Hepatocyte (in vitro differentiated cells): ENCODE results near the gene CD36. TPM values are rescaled to one million over a fixed set of nuclear protein-coding genes. Genes with fewer than 3 reads are reported as not detected.

Source experiments
- DNase-seq: peaks from one replicate; pipeline ENCODE4 v3.0.0-alpha.2; 2016; ENCODE audit warnings: low spot score
- H2AFZ ChIP-seq: fragments of 200-600 bp; sonication (generic); 2 replicates; pipeline ENCODE4 v1.6.0; 2016; ENCODE audit warnings: antibody characterized with exemption, mild to moderate bottlenecking
- H3K27ac ChIP-seq: fragments of 200-600 bp; sonication (generic); 2 replicates; pipeline ENCODE4 v1.5.1; 2016; ENCODE audit warnings: mild to moderate bottlenecking
- H3K27me3 ChIP-seq: fragments of 200-600 bp; sonication (generic); 2 replicates; pipeline ENCODE4 v1.6.1; 2016
- H3K36me3 ChIP-seq: fragments of 200-600 bp; sonication (generic); replicated peaks from 2 replicates; pipeline ENCODE4 v1.5.1; 2016; ENCODE audit warnings: low read depth; ENCODE audit not compliant: insufficient read depth
- H3K4me1 ChIP-seq: fragments of 200-600 bp; sonication (generic); 2 replicates; pipeline ENCODE4 v1.5.1; 2016; ENCODE audit warnings: mild to moderate bottlenecking, moderate library complexity; ENCODE audit not compliant: insufficient read depth
- H3K4me2 ChIP-seq: fragments of 200-600 bp; sonication (generic); 2 replicates; pipeline ENCODE4 v1.6.0; 2016
- H3K4me3 ChIP-seq: fragments of 200-600 bp; sonication (generic); 2 replicates; pipeline ENCODE4 v1.5.1; 2016; ENCODE audit warnings: mild to moderate bottlenecking
- H3K79me2 ChIP-seq: fragments of 200-600 bp; sonication (generic); 2 replicates; pipeline ENCODE4 v1.6.0; 2017; ENCODE audit warnings: mild to moderate bottlenecking
- H3K9me2 ChIP-seq: fragments of 200-600 bp; sonication (generic); replicated peaks from 2 replicates; pipeline ENCODE4 v1.6.0; 2017; ENCODE audit warnings: mild to moderate bottlenecking; ENCODE audit not compliant: insufficient read depth
- H3K9me3 ChIP-seq: fragments of 200-600 bp; sonication (generic); 2 replicates; pipeline ENCODE4 v1.5.1; 2016; ENCODE audit warnings: low read depth, mild to moderate bottlenecking
- H4K20me1 ChIP-seq: fragments of 200-600 bp; sonication (generic); 2 replicates; pipeline ENCODE4 v1.6.0; 2016; ENCODE audit warnings: mild to moderate bottlenecking; ENCODE audit not compliant: insufficient read depth, poor library complexity, severe bottlenecking
- CTCF ChIP-seq: fragments of 200-600 bp; sonication (generic); IDR thresholded peaks from 2 replicates; pipeline ENCODE4 v1.5.1; 2016; ENCODE audit warnings: antibody characterized with exemption, mild to moderate bottlenecking; ENCODE audit not compliant: poor library complexity
- EZH2 ChIP-seq: fragments of 200-600 bp; sonication (generic); IDR thresholded peaks from 2 replicates; pipeline ENCODE4 v1.6.1; 2016; ENCODE audit warnings: antibody characterized with exemption, mild to moderate bottlenecking, borderline replicate concordance
- EZH2phosphoT487 ChIP-seq: fragments of 200-600 bp; sonication (generic); IDR thresholded peaks from one replicate; pipeline ENCODE4 v1.6.1; 2018; ENCODE audit warnings: antibody characterized with exemption, mild to moderate bottlenecking, low read depth, moderate library complexity; ENCODE audit not compliant: unreplicated experiment, severe bottlenecking
- WGBS: methylation state at CpG from one replicate; pipeline ENCODE4 v1.1.6; 2016; ENCODE audit warnings: low lambda C conversion rate; ENCODE audit errors: missing lambda C conversion rate; 5-methylcytosine and 5-hydroxymethylcytosine counted together
- polyA plus RNA-seq: library from polyadenylated mRNA; unstranded; fragments of >200 nt; fragmentation: Nextera tagmentation; extraction: Ambion mirVana; gene quantifications from 2 replicates; pipeline ENCODE4 v1.2.1, GENCODE V29; 2016
- total RNA-seq: library from RNA; depleted of rRNA; stranded (reverse); fragments of >200 nt; gene quantifications from 2 replicates; pipeline ENCODE4 v1.2.3, GENCODE V29; 2014

CD36 gene
- total and polyA plus RNA-seq, 2 experiments from 2014 or later, result 5.4 to 22.6 TPM

DNA sequence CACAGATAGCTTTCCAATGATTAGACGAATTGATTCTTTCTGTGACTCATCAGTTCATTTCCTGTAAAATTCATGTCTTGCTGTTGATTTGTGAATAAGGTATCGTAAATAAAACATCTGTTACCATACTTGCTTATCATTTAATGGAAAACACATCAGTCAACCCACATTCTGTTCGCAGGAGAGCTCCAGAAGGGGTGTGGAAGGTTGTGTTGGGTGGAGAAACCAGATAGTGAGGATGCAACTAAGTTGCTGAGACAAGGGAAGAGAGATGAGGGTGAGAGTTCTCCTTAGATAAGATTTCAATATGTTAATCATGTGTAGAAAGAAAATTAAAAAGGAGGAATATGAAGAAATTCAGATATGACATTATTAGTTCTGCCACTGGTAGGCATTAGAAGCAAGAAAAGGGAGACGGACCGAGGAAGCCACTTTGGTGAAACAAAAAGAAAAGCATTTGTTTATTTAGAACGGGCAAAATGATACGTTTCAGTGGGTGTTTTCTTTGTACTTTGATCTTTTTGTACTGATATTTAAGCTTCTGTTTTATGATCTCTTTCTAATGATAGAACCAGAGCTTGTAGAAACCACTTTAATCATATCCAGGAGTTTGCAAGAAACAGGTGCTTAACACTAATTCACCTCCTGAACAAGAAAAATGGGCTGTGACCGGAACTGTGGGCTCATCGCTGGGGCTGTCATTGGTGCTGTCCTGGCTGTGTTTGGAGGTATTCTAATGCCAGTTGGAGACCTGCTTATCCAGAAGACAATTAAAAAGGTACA lies 7.8 kb downstream of the CD36 start:
- no peaks in the 10 kb centered on the region for H3K79me2 ChIP-seq
- no peak overlapping the region for H2AFZ ChIP-seq
- TF ChIP-seq EZH2phosphoT487 (no peak), CTCF (no peak), EZH2 (no peak)
- H3K9me2 ChIP-seq, result no peaks in the 10 kb centered on the region
- no peaks in the 10 kb centered on the region for H3K4me1 ChIP-seq
- H3K27me3 ChIP-seq, result no peaks in the 10 kb centered on the region
- no peaks in the 10 kb centered on the region for H3K36me3 ChIP-seq
- 75% methylated on average over 9 of the region's 9 CpGs for WGBS
- peak overlapping the region; percentile 42 for H3K4me2 ChIP-seq
- no peaks in the 10 kb centered on the region for H4K20me1 ChIP-seq
- H3K9me3 ChIP-seq, result no peaks in the 10 kb centered on the region
- DNase-seq, result no peak
- H3K27ac ChIP-seq, result no peak overlapping the region
- no peak overlapping the region for H3K4me3 ChIP-seq

GRCh38 chr7:80647436-80647835 lies 9.0 kb downstream of the CD36 start:
- Histone ChIP-seq H4K20me1 (no peaks in the 10 kb centered on the region), H2AFZ (no peak overlapping the region), H3K4me2 (no peak overlapping the region), H3K79me2 (no peaks in the 10 kb centered on the region), H3K9me3 (no peaks in the 10 kb centered on the region), H3K27me3 (no peaks in the 10 kb centered on the region), H3K36me3 (no peaks in the 10 kb centered on the region), H3K4me1 (no peaks in the 10 kb centered on the region), H3K9me2 (no peaks in the 10 kb centered on the region), H3K27ac (no peak overlapping the region), H3K4me3 (no peak overlapping the region)
- WGBS, result 65% methylated on average over 3 of the region's 3 CpGs
- no peak for TF ChIP-seq EZH2phosphoT487
- no peak for DNase-seq

GRCh38 chr7:80648031-80648600 lies 9.7 kb downstream of the CD36 start:
- H3K4me1 ChIP-seq, result no peaks in the 10 kb centered on the region
- no peak overlapping the region for H3K4me3 ChIP-seq
- H3K79me2 ChIP-seq, result no peaks in the 10 kb centered on the region
- no peaks in the 10 kb centered on the region for H4K20me1 ChIP-seq
- no peaks in the 10 kb centered on the region for H3K36me3 ChIP-seq
- H3K4me2 ChIP-seq, result no peak overlapping the region
- no peak overlapping the region for H3K27ac ChIP-seq
- no peak overlapping the region for H2AFZ ChIP-seq
- 91% methylated on average over 2 of the region's 2 CpGs for WGBS
- no peak for DNase-seq
- no peaks in the 10 kb centered on the region for H3K9me3 ChIP-seq
- TF ChIP-seq EZH2phosphoT487 (no peak), CTCF (no peak), EZH2 (no peak)
- H3K27me3 ChIP-seq, result no peaks in the 10 kb centered on the region
- H3K9me2 ChIP-seq, result no peaks in the 10 kb centered on the region

- H3K9me3 ChIP-seq, result no peaks in the 10 kb centered on the region
- 94% methylated on average over 3 of the region's 3 CpGs for WGBS
- DNase-seq, result no peak
- H3K79me2 ChIP-seq, result no peaks in the 10 kb centered on the region
- H3K4me2 ChIP-seq, result no peak overlapping the region
- TF ChIP-seq CTCF (no peak), EZH2phosphoT487 (no peak), EZH2 (no peak)
- no peak overlapping the region for H3K4me3 ChIP-seq
- no peaks in the 10 kb centered on the region for H3K4me1 ChIP-seq
- H3K27me3 ChIP-seq, result no peaks in the 10 kb centered on the region
- H3K9me2 ChIP-seq, result no peaks in the 10 kb centered on the region
- no peak overlapping the region for H3K27ac ChIP-seq
- H3K36me3 ChIP-seq, result no peaks in the 10 kb centered on the region
- no peaks in the 10 kb centered on the region for H4K20me1 ChIP-seq
- H2AFZ ChIP-seq, result no peak overlapping the region
These were observed 10.6 kb downstream of the CD36 start for GRCh38 chr7:80649011-80649410.
